DMS 273 treated with DMSO at 0.1 percent for 48 hours (cell line): ENCODE results near the gene LHFPL3.
"Not testable (repeated sequence)": the region's sequence is repeated elsewhere in the genome, so short reads cannot be mapped to it uniquely, and the experiment has no call there.

Source experiments
- DNase-seq: peaks from one replicate; lab custom pipeline; 2025; lab: John Stamatoyannopoulos, UW

The LHFPL3 gene

DNA sequence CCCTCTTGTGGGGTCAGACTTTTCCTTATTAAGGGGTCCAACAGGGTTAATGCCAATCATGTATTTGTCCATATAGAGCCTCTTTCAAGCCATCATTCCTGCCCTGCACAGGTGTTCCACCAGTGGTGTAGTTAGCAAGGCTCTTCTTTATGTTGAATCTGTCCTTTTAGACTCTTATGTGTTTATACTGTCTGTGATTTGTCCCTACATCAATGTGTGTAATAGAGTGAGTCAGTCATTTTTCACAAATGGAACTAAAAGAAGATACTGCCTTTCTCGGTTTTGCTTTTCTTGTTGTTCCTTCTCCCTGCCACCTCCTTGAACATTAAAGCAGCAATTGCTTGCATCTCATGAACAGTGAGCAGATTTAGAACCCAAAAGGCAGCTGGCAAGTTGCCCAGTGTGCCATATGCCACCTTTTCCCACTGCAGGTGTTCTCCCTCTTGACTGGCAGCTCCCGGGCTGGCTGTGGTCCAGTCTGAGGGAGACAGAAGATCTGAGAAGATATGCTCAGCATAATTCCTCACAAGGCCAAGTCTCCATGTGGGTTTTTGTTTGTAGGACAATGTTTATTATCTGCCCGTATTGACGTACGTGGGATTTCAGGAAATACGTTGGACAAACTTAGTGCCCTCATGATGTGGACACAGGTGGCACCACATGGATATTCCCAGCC lies 154.1 kb downstream of the LHFPL3 start:
- peak; percentile 90 for DNase-seq

DNA sequence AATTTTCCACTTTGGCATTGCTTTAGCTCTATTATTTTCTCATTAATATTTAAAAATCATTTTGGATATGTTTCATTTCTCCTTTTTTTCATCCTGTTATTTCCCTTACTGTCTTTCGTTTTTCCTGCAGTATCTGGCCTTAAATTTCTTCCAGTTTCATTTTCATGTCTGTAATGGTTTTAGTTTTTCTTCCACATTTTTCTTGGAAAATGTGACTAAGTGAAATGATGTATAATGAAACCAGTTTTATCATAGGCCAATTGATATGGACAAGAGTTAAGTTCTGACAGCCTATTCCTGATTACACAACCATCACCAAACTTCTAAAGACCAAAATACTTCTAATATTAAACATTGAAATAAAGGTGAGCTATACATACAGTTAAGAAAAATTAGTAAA lies 158.5 kb downstream of the LHFPL3 start:
- no peak for DNase-seq

DNA sequence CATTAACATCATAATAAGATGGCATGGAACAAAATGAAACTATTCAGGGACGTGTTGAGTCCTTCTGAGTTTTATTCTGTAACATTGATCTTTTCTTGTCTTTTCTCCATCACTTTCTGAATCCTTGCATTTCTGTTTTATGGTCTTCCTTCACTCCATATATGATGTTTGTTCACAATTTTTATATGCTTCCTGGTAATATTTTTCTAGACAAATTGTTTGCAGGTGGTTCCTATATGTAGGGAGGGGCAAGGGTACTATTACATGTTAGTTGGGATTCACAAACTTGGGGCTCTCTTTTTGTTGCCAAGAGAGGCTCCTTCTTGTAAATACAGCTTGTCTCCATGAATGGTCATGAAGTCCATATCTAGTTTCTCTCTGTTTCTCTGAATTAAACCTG lies 159.2 kb downstream of the LHFPL3 start:
- DNase-seq, result no peak

DNA sequence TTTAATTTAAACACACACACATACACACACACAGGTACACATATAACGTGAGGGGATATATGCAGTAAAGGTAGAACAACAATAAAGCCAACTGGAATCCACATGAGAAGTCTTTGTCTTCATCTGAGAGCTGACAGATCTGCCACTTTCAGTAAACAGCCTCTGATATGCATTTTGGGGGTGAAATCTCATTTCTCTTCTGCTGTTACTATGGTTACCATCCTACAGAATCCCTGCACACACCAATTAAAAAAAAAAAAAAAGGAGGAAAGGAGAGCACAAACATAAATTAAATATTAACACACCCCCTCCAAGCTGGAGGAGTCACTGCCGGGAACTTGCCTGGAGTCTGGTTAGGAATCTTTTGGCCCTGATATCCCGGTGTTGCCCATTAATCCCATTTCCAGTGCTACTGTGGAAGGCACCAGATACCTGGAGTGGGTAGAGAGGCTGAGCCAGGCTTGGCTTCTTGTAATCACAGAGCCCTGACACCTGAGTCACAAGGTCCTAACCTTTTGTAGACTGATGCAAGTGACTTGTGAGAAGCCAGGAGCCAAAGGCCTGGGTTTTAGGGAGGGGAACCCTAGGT lies 169.1 kb downstream of the LHFPL3 start:
- DNase-seq, result no peak

DNA sequence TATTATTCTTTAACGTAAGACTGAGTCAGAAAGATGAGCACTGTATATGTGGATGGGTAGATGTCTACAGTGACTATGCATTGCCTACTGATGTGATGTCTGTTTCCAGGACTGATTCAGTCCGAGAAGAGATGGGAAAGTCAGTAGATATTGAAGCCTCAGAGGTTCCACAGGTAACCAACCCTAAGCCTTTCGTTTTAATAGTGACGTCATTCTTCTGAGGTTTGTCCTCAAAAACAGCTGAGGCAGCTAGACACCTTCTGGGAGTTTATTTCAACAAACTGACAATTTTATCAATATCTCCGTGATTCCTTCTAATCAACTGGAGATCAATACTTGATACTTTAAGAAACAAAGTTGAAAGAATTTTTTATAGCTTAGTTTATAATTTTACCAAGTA lies 171.6 kb downstream of the LHFPL3 start:
- DNase-seq, result no peak

DNA sequence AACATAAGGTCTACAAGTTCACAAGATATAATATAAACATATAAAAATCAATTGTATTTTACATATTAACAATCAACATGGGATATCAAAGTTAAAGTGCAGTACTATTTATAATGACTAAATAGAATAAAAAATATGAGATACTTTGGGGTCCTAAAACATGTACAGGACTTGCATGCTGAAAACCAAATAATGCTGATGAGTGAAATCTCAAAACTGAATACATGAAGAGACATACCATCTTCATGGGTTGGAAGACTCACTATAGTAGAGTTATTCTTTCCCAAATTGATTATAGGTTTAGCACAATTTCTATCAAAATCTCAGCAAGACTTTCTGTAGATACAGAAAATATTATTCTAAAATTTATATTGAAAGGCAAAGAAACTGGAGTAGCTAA lies 181.5 kb downstream of the LHFPL3 start:
- no peak for DNase-seq

DNA sequence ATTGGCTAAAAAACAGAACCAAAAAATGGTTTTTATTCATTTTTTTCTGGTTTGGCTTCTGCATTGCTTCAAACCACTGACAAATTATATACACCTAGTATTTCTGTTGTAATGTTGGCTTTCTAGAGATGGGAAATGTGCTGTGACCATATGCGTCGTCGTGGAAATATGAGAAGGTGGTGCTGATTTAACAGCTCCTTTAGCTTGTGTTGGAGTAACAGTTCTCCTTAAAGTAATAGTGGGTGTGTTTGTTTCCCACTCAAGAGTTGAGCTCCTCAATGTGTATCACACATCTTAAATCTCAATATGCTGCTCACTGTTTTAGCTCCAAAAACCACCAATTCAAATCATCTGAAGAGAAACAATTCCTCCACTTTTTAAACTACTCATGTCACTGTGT lies 196.4 kb downstream of the LHFPL3 start:
- no peak for DNase-seq

DNA sequence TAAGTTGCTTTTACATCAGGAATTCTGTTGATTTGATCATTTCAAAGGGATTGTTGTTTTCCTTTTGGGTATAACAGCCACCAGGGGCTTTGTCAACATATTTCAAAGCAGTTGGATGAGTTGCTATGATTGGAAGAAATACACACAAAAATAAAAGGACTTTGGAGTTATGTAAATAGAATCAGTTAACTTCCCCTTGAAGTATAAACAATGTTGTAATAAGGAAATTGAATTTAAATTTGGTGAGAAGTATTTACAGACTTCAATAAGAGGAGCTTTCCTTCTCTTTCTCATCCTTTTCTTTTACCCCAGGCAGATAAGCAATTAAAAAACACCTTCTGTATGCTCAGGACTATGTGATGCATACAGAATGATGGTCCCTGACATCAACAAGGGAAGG lies 199.7 kb downstream of the LHFPL3 start:
- DNase-seq, result no peak

DNA sequence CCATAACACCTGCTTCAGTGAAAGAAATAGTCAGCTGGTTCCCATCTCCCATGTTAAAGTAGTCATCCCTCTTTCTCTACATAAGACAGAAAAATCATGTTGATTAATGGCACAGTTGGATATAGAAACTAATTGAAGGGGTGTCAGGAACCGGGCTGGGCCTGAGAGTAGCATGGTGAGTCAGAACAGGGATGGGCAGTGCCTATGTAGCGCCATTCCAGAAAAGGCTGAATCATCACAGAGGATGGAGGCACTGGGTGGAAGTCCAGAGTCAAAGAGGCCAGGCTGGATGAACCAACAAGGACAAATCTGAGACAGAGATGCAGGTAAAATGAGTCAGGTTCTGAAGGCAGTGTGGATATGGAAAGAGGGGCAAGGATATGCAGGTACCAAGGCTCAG lies 201.2 kb downstream of the LHFPL3 start:
- DNase-seq, result no peak

DNA sequence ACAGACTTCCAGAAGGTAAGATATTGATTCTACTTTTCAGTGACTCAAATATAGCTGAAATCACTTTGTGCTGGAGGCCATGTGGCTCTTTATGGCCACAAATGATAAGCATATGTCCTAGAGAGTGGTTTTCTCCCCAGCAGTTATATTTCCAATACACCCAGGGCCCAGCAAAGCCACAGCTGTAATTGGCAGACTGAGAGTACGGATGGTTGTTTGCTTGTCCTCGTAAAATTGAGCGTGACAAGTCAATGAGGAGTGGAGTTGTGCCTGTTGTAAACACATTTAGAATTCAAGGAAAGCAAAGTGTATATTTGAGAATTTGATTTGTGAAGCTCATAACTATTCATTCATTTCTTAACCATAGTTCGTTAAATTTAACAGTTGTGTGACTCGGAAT lies 201.8 kb downstream of the LHFPL3 start:
- DNase-seq, result no peak

DNA sequence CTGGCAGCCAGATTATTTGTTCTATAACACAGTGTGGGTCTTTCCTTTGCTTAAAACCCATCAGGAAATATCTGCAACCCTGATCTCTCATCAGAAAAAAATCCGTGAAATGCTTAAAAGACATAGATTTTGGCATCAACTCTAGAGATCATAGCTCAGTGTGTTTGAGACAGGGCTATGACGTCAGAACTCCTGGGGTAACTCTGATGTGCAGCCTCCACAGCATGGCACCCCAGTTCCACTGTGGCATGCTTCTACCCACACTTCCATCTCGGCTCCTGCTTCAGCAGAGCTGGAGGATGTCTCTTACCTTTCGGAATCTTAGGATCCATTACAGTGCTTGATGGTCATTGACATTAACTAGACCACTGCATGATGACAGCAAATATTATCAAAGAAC lies 205.7 kb downstream of the LHFPL3 start:
- DNase-seq, result no peak

DNA sequence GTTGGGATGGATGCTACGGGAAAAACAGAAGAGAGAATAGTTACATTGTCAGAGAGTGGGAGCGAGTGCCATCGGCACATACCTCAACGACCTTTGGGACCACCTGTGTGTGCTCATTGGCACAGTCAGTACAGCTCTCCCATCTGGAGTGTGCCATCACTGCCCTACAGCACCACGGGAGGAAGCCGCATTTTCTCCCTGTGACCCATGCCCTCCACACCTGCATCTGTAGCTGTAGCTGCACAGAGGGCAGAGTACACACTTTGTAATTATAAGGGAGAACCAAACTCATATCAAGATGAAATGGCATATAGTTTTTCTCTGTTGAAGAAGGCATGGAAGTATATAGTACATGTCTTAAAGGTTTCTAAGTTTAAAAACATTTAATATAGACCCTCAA lies 207.4 kb downstream of the LHFPL3 start:
- DNase-seq, result no peak

DNA sequence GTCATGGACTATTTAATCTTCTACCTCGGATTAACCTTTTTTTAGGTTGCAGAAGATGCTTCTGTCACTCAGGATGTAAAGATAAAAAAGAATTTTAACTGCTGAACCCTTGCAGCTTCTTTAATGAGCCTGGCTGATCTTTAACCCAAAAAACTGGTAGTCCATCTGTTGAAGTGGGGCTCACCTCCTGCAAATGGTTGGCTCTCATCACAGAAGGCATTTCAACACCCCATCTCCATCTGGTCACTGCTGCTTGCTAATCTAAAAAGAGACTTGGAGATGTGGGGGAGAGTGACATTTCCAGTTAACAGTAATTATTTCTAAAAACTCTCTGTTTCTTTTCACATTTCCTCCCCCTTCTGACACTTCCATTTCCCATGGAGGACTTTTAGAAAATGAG lies 208.6 kb downstream of the LHFPL3 start:
- DNase-seq, result peak; percentile 56

DNA sequence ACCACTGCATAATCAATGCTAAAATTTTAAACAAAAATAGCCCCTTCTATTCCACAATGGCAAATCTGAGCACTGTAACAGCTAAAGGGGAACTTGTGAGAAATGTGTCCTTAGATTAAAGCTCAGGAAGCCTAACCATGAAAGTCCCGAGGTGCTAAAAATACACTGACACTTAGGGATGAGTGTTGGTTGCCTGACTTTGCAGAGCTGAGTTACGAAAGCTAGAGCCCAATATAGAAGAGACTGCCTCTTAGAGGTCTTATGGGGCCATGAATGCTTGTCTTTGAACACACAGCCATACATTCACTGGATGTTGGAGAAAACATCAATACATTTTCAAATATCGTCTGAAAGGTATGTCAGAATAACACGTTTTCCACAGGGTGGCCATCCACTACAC lies 209.7 kb downstream of the LHFPL3 start:
- no peak for DNase-seq

DNA sequence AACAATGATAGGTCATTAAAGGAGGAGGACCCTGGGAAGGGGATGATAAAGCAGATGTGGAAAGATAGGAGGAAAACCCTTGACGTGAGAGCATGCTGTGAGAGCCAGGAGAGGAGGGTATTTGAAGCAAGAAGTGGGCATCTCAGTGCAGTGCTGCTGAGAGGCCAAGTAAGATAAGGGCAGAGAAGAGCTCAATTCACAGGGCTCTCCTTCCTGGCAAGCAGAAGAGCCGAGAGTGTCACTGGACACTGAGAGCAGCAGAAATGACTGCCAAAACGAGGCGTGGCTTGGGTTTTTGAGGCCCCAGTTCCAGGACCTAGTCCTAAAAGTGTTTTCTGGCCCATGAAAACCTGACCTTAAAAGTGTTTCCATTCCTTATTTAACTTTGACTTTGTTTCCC lies 213.5 kb downstream of the LHFPL3 start:
- DNase-seq, result no peak

DNA sequence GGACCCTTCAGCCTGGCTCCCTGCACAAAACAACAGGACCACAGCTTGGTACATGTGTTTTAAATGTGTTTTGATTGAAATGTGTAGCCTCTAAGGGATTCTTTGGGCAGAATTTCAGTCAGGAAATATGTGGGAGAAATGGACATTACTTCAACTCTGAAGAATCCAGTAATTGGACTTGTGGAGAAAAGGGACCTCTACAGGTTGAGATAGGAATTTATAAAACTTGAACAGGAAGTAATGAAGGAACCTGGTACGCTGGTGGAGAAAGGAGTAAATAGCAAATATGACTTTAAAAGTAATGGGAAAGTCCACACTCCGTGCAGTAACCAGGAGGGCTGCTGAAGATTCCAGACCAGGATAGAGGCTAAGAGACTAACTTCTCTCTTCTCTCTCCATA lies 220.5 kb downstream of the LHFPL3 start:
- peak; percentile 28 for DNase-seq

DNA sequence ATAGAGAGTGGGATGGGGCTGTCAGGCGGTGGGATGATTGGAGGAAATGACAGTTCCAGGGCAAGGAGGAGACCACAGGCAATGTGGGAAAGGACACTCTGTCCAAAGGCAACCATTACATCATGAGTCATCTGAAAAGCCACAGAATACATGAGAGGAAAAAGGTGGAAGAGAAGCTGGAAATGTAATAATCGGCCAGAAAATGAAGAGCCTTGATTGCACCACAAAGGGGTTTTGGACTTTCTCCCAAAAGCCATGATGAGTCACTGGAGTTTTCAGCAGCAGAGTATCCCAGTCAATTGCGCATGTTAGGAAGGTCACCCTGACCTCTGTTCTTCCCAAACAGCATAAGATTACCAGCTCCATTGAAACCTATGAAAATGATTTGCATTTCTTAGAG lies 222.0 kb downstream of the LHFPL3 start:
- DNase-seq, result no peak

DNA sequence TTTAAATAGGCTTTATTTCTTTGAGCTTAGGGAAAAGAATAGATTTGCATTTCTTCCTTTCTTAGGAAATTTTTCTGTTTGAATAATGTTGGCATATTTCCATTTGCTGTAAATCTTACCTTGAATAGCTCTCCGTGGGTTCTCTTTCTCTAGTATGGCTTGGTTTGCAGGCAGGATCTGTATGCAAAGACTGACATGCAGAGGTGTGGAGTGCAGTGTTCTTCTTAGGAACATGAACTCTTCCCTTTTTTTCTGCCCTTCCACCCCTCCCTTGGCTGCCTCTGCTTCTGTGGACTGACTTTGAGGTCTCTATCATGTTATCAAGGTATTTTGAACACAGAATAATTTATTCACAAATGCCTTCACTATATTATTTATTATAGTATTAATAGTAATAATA lies 222.8 kb downstream of the LHFPL3 start:
- no peak for DNase-seq

DNA sequence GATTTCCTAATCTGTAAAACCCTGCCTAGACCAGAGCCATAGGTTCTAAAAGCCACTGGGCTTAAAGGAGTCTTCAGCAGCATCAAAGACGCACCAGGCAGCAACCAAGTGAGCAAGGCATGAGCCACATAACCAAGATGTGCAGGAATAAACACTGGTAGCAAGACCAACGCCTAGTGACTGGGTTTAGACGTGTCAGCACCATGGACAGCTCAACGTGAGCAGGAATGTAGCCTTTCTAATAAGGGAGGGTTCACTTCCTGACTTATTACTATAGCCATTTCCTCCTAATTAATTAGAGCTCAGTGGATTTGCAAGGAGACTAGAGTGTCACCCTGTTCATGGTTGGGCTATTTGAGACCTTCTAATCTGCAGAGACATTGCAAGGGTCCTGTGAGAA lies 223.7 kb downstream of the LHFPL3 start:
- DNase-seq, result no peak

DNA sequence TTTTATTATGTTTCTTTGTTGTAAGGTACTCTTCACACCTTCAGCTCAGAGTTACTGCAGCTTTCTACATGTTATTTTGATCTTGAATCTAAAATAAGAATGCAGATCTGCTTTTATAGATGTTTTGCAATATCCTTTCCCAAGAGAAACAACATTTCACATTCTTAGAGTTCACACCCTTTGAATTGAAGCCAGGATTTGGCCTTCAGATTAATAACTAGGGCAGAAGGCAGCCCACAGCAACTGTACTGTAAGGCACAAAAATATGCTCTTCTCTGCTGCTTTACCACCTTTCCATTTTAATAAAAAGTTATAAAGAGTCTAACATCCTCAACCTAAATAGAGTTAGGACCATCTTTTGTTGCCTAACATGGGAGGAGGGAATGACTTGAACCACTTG lies 224.7 kb downstream of the LHFPL3 start:
- no peak for DNase-seq

DNA sequence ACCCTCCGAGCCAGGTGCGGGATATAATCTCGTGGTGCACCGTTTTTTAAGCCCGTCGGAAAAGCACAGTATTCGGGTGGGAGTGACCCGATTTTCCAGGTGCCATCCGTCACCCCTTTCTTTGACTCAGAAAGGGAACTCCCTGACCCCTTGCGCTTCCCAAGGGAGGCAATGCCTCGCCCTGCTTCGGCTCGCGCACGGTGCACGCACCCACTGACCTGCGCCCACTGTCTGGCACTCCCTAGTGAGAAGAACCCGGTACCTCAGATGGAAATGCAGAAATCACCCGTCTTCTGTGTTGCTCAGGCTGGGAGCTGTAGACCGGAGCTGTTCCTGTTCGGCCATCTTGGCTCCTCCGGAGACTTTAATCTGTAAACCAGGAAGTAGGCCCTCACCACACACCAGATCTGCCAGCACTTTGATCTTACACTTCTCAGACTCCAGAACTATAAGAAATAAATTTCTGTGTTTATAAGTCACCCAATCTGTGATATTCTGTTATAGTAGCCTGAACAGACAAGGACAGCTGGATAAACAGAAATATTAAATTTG lies 235.0 kb downstream of the LHFPL3 start:
- DNase-seq, result not testable (repeated sequence)

DNA sequence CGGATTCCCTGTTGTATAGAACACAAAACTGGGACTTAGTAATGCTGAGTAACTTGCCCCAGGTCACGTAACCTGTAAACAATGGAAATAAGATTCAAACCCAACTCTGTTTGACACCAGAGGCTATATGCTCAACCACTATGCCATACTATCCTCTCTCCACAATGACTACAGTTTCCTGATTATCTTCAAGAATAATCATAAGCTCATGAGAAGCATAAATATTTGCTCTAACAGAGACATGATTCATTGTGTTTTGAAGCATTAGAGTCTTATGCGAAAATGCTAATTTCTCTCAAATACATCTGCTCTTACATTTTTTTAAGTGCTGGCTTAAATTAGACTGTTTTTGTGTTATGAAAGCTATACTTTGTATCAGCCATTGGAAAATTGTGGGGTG lies 241.3 kb downstream of the LHFPL3 start:
- no peak for DNase-seq

DNA sequence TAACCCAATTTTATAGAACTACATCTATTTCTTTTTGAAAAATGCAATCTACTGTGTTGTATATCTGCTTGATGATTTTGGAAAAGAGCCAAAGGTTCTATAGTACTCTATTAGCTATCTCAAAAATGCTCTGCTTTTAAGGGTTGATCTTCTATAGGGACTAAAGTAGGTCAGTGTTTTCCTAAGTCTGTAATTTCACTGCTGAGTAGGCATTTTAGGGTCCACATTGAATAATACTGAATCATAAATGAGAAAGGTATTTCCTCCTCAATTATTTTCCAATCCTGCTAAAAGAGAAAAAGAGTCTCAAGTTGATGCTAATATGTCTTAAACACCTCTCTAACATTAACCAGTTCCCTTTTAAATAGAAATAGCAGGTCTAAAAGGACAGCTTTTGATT lies 244.2 kb downstream of the LHFPL3 start:
- no peak for DNase-seq

DNA sequence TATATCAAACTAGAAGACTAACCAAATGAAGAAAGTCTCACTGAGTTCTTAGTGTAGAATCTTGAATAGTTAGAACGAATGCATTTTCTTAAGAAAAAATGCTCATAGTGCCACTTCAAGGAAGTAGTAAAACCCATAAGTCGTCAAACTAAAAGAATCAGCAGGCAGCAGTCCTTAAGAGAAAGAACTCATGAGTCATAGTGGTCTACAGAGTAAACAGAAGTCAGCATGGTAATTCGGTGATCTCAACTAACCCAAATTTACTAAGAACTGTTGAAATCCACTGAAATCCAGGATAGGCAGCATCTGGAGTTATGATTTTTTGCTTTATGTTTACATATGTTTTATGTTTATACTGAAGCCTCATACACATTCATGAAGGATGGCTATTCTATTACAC lies 256.2 kb downstream of the LHFPL3 start:
- no peak for DNase-seq
